Measurements from ENCODE around the gene HOOK2. TPM values are rescaled to one million over a fixed set of nuclear protein-coding genes. Genes with fewer than 3 reads are reported as not detected.

Gene HOOK2
- total and polyA plus RNA-seq, 2 of the 13 experiments (the other 11 are each of a cell fraction or from before 2014, with no cell fraction given), result 9.2 to 12.9 TPM

DNA sequence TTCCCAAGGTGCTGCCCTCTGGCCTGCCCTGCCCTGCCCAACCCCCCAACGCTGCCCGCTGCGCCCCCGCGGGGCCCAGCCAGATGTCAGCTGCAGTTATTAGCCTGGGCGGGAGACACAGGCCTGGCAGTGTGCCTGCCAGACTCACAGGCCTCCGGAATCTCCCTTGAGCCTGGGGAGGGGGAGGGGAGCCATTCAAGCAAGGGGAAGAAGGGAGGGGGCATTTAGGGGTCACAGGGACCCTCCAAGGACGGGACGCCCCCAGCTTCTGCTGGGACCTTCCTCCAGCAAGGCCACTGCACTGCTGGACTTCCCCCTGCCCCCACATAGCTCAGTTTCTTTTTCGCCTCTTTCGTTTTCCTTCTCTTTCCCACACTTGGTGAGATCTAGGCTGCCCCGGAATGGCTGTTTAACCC is 13.3 kb upstream of the HOOK2 start (continued):
- TF ChIP-seq, protein P1, sequence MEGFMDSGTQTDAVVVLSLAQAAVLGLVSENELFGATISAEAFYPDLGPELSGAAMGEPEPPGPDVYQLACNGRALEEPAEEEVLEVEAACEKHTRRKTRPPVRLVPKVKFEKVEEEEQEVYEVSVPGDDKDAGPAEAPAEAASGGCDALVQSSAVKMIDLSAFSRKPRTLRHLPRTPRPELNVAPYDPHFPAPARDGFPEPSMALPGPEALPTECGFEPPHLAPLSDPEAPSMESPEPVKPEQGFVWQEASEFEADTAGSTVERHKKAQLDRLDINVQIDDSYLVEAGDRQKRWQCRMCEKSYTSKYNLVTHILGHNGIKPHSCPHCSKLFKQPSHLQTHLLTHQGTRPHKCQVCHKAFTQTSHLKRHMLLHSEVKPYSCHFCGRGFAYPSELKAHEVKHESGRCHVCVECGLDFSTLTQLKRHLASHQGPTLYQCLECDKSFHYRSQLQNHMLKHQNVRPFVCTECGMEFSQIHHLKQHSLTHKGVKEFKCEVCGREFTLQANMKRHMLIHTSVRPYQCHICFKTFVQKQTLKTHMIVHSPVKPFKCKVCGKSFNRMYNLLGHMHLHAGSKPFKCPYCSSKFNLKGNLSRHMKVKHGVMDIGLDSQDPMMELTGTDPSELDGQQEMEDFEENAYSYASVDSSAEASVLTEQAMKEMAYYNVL (CRISPR knock-in tag; IDR thresholded peaks at IDR 0.05; ENCODE audit: borderline replicate concordance), result no peak
- TF ChIP-seq KDM6A (CRISPR knock-in tag; IDR thresholded peaks at IDR 0.05; ENCODE audit: low read depth) (no peak), ZEB1 (IDR thresholded peaks at IDR 0.05; ENCODE audit: insufficient replicate concordance, low read depth) (no peak), GLI4 (CRISPR knock-in tag; IDR thresholded peaks at IDR 0.05; ENCODE audit: borderline replicate concordance) (no peak), ZNF296 (CRISPR knock-in tag; conservative IDR thresholded peaks at IDR 0.05) (no peak), NFKBIZ (CRISPR knock-in tag; IDR thresholded peaks at IDR 0.05) (no peak), EHMT2 (IDR thresholded peaks at IDR 0.05; ENCODE audit: borderline replicate concordance, low read depth, low read length) (no peak), NBN (conservative IDR thresholded peaks at IDR 0.05) (no peak), IKZF1 (IDR thresholded peaks at IDR 0.05) (no peak), MIER2 (CRISPR knock-in tag; IDR thresholded peaks at IDR 0.05) (no peak), THYN1 (CRISPR knock-in tag; IDR thresholded peaks at IDR 0.05; ENCODE audit: borderline replicate concordance, low read depth) (no peak), SP2 (CRISPR knock-in tag; IDR thresholded peaks at IDR 0.05) (no peak), JARID2 (CRISPR knock-in tag; IDR thresholded peaks at IDR 0.05; ENCODE audit: insufficient replicate concordance) (no peak), ZFP36 (IDR thresholded peaks at IDR 0.05; ENCODE audit: borderline replicate concordance, low read depth, low read length, partially characterized antibody) (no peak), ZNF749 (CRISPR knock-in tag; IDR thresholded peaks at IDR 0.05; ENCODE audit: borderline replicate concordance) (peak; percentile 52; the same call in 1 of the 2 replicates), ZNF484 (CRISPR knock-in tag; IDR thresholded peaks at IDR 0.05; ENCODE audit: borderline replicate concordance, low read depth) (no peak), ZNF121 (CRISPR knock-in tag; IDR thresholded peaks at IDR 0.05) (0 out of 2 replicates have a peak, but pooled peaks have one; percentile 8), NFE2L2 (IDR thresholded peaks at IDR 0.05; ENCODE audit: low read length) (no peak), KLF13 (CRISPR knock-in tag; IDR thresholded peaks at IDR 0.05) (no peak), THAP11 (CRISPR knock-in tag; IDR thresholded peaks at IDR 0.05) (no peak)
- TF ChIP-seq, protein P2, sequence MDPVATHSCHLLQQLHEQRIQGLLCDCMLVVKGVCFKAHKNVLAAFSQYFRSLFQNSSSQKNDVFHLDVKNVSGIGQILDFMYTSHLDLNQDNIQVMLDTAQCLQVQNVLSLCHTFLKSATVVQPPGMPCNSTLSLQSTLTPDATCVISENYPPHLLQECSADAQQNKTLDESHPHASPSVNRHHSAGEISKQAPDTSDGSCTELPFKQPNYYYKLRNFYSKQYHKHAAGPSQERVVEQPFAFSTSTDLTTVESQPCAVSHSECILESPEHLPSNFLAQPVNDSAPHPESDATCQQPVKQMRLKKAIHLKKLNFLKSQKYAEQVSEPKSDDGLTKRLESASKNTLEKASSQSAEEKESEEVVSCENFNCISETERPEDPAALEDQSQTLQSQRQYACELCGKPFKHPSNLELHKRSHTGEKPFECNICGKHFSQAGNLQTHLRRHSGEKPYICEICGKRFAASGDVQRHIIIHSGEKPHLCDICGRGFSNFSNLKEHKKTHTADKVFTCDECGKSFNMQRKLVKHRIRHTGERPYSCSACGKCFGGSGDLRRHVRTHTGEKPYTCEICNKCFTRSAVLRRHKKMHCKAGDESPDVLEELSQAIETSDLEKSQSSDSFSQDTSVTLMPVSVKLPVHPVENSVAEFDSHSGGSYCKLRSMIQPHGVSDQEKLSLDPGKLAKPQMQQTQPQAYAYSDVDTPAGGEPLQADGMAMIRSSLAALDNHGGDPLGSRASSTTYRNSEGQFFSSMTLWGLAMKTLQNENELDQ (CRISPR knock-in tag; IDR thresholded peaks at IDR 0.05; ENCODE audit: borderline replicate concordance), result no peak
- TF ChIP-seq, protein P3, sequence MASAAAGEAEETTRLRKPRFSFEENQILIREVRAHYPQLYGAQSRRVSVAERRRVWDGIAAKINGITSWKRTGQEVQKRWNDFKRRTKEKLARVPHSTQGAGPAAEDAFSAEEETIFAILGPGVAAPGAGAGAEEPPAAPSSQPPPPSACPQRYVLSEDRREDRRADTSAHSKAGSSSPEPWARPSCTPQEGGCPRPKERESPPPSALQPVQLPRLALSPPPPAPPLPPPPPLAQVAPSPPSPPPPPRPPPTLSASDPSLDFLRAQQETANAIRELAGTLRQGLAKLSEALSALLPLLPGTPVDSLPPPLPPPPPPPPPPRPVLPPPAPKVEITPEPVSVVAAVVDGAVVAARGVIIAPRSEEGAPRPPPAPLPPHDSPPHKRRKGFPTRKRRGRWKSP (CRISPR knock-in tag; IDR thresholded peaks at IDR 0.05), result no peak
- TF ChIP-seq, protein P4, sequence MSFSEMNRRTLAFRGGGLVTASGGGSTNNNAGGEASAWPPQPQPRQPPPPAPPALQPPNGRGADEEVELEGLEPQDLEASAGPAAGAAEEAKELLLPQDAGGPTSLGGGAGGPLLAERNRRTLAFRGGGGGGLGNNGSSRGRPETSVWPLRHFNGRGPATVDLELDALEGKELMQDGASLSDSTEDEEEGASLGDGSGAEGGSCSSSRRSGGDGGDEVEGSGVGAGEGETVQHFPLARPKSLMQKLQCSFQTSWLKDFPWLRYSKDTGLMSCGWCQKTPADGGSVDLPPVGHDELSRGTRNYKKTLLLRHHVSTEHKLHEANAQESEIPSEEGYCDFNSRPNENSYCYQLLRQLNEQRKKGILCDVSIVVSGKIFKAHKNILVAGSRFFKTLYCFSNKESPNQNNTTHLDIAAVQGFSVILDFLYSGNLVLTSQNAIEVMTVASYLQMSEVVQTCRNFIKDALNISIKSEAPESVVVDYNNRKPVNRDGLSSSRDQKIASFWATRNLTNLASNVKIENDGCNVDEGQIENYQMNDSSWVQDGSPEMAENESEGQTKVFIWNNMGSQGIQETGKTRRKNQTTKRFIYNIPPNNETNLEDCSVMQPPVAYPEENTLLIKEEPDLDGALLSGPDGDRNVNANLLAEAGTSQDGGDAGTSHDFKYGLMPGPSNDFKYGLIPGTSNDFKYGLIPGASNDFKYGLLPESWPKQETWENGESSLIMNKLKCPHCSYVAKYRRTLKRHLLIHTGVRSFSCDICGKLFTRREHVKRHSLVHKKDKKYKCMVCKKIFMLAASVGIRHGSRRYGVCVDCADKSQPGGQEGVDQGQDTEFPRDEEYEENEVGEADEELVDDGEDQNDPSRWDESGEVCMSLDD (CRISPR knock-in tag; IDR thresholded peaks at IDR 0.05; ENCODE audit: borderline replicate concordance), result no peak; the same call in 1 of the 2 replicates

Data from HepG2 (cell line).